ENCODE data around the gene FZR1. TPM values are rescaled to one million over a fixed set of nuclear protein-coding genes. Genes with fewer than 3 reads are reported as not detected.

FZR1 gene
- polyA plus RNA-seq, 1 donor, result 38.9 TPM

- DNase-seq, result no peak
Measured at GRCh38 chr19:3474010-3474409, 32.1 kb upstream of the FZR1 start.

DNA sequence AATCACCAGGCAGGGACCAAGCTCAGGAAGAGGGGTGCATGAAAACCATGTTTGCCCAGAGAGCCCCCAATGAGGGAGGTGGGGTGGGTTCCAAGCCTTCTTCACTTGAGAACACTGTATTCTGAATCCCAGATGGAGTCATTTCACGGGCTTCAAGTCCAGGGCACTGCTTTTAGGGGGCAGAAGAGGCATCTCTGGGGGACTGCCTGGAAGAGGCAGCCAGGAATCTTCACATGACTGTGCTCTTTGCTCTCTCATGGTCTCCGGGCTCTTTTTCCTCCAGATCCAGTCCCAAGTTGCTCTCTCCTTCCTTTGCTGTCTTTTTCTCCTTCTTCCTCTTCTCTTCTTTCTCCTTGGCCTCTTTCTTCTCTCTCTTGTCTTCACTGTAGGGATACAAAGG is 31.5 kb upstream of the FZR1 start:
- no peak for DNase-seq

GRCh38 chr19:3475449-3475848 is 30.7 kb upstream of the FZR1 start:
- DNase-seq, result no peak

- DNase-seq, result no peak
Measured at GRCh38 chr19:3476830-3477229, 29.3 kb upstream of the FZR1 start.

GRCh38 chr19:3477506-3477905 is 28.6 kb upstream of the FZR1 start:
- DNase-seq, result no peak

DNA sequence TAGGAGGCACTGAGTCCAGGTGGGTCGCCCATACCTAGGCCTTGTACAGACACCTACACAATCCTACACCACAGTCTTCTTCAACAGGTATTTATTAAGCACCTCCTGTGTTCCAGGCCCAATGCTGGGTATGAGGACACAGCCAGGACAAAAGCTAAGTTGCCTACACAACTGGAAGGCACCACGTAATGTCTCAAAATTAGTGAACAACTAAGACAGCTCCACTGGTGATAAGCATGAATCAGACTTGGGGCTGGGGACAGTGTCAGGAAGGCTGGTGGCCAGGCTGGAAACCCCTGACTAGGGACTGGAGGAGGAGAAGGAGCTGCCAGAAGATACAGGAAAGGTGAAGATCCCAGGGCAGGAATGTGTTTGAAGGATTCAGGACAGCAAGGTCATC is 28.2 kb upstream of the FZR1 start:
- DNase-seq, result no peak

DNA sequence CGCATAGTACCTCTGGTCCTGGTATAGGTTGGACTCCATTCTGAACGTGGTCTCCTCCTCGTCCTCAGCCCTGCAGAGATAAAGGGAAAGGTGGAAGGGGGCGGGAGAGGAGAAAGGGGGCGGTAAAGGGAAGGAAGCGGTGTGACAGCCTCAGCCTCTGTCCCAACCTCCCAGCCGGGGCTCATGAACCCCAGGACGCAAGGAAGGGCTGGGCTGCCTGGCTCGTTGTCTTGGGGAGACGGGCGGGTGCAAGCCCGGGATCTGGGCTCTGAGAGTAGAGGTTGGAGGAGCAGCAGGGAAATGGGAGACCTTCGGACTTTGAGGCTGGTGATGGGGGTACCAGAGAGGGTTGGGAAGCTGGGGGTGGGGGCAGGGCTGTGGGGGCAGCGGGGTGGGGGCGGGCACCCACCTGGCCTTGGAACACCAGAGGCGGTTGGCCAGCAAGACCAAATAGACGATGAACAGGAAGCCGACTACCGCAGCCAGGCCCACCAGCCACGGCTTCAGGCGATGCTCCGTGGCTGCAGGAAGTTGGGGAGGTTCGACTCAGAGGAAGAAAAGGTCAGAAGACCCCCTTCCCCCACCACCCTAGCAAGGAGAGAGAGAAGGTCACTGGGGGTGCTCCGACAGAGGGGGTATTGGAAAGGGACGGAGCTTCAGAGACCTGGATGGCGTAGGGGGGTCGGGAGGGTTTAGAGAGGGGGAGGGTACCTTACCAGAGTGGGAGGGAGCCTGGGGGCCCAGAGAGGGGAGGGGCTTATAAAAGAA is 27.5 kb upstream of the FZR1 start:
- DNase-seq, result no peak

- DNase-seq, result no peak
Measured at GRCh38 chr19:3479177-3479833, 26.8 kb upstream of the FZR1 start.

- no peak for DNase-seq
Measured at GRCh38 chr19:3479834-3480215, 26.3 kb upstream of the FZR1 start.

DNA sequence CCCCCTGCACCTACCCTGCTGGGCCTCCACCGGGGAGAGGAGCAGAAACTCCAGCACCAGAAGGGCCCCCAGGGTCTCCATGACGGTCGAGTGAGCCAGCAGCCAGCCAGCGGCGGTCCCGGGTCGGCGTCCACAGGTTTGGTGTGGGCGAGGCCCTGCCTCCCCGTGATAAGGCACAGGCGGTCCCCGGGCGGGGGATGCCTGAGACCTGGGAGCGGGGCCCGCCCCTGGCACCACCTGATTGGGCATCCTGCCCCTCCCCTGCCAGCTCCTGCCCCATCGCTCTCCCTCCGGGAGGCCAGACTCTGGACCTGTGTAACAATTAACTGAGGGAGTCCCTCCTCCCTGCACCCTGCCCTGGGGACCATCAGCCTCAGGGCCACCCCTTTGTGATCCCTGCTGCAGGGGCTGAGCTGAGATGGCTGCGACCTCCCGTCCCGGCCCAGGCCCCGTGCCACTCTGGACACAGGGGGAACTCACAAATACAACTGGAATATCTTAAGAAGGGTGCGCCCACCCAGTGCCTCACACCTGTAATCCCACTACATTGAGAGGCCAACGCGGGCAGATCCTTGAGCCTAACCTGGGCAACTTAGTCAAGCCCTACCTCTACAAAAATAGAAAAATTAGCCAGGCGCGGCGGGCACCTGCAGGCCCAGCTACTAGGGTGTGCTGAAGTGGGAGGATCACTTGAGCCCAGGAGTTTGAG is 25.6 kb upstream of the FZR1 start, which contains the start of gene SMIM24:
SMIM24 (minus strand) TSS at position 143 of the 709 bp plus-strand sequence; CDS start at position 81, 62 bp downstream.
- DNase-seq, result no peak

GRCh38 chr19:3481241-3482090 is 24.6 kb upstream of the FZR1 start:
- DNase-seq, result no peak

GRCh38 chr19:3482507-3483225 is 23.4 kb upstream of the FZR1 start:
- DNase-seq, result no peak

DNA sequence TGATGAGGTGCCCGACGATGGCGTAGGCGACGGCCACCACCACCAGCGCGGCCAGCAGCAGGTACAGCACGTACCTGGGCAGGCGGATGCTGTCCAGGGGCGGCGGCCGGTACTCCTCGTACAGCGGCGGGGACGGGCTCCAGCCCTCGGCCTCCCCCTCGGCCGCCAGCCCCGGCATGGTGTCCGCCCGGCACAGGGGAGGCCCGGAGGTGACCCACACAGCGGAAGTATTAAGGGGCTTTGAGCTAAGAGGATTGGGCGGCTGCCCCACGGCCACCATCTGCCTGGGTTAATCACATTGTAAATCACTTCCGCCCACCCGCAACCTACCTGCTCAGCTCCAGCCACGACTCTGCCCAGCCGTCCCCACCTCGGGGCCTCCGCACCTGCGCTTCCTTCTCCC is 22.9 kb upstream of the FZR1 start, which contains the start of gene SMIM44:
SMIM44 (minus strand) TSS at position 216 of the 403 bp plus-strand sequence; CDS start at position 178, 38 bp downstream.
- no peak for DNase-seq

DNA sequence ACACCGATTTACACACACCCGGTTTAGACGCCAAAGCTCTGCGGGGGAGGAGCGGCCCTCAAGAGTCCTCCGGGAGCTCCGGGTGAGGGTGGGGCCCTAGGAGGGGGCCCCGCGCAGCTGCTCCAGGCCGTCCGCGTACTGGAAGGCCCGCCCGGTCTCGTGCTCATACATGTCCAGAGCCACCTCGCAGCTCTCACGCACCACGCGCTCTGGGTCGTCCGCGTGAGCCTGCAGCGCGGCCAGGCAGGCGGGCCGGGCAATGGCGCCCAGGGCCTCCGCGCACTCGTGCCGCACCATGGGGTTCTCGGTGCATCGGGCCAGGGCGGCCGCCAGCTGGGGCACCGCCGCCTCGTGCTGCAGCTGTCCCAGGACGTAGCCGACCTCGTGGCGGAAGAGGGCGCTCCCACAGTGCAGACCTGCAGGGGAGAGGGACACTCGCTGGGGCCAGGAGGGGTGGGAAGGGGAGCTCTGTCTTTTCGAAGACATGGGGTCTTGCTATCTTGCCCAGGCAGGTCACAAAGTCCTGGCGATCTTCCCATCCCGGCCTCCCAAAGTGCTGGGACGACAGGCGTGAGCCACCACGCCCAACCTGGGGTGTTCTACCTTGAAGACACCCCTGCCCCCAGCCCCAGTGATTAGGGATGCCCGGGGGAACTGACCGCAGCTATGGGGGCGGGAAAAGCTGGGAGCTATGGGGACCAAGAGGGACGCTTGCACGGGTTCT is 14.6 kb upstream of the FZR1 start:
- DNase-seq, result no peak

GRCh38 chr19:3492131-3492839 is 13.8 kb upstream of the FZR1 start:
- DNase-seq, result no peak

- DNase-seq, result no peak
Measured at GRCh38 chr19:3492919-3493318, 13.2 kb upstream of the FZR1 start.

- no peak for DNase-seq
Measured at GRCh38 chr19:3493651-3494050, 12.5 kb upstream of the FZR1 start.

- DNase-seq, result no peak
Measured at GRCh38 chr19:3494051-3494450, 12.1 kb upstream of the FZR1 start.

DNA sequence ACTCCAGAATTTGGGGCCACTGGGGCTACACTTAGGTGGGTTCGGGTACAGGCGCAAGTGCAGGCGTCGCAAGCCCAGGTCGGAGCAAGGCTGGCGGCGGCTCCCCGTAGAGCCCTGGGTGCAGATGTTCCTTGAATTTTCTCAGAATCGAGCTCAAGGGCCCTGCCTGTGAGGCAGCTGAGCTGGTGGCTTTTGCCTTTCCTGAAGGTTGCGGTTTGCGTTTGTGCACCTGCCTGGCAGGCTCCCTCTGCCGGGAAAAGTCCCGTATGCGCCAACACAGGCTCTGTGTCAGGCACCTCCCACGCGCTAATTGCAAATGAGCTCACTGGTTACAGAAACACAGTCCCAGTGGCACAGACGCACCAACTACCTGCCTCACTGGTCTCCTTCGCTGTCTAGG is 11.6 kb upstream of the FZR1 start:
- no peak for DNase-seq
